AG09319 (cell line): Measurements from ENCODE around the gene ADIPOR1.
"Not testable (repeated sequence)": the region's sequence is repeated elsewhere in the genome, so short reads cannot be mapped to it uniquely, and the experiment has no call there.

Experiments
- DNase-seq: peaks from one replicate; pipeline ENCODE4 v3.0.0-alpha.2; 2010; ENCODE audit warnings: low read depth; ENCODE audit errors: extremely low read depth
- TF ChIP-seq, protein P1 (sequence below): IDR thresholded peaks from 2 replicates; pipeline ENCODE4 v1.5.1; 2011; ENCODE audit warnings: low read depth, mild to moderate bottlenecking, inconsistent platforms, low read length, moderate library complexity

The ADIPOR1 gene

DNA sequence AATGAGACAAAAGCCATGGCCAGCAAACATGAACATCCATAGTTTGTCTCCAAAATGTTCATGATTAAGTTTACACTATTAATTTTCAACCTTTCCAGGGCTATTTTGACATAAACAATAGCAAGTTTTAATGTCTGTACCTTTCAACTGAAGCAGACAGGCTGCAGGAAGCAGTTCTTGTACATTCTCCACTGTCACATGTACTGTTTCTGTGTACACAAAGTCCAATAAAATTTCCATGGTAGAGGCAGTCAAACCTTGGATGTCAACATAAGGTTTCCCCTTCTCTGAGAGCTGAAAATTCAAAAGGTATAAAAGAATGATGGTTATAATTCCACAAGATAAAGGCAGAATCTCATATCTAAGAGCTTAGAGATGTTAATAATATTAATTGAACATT is 38.5 kb downstream of the ADIPOR1 start:
- TF ChIP-seq, protein P1, sequence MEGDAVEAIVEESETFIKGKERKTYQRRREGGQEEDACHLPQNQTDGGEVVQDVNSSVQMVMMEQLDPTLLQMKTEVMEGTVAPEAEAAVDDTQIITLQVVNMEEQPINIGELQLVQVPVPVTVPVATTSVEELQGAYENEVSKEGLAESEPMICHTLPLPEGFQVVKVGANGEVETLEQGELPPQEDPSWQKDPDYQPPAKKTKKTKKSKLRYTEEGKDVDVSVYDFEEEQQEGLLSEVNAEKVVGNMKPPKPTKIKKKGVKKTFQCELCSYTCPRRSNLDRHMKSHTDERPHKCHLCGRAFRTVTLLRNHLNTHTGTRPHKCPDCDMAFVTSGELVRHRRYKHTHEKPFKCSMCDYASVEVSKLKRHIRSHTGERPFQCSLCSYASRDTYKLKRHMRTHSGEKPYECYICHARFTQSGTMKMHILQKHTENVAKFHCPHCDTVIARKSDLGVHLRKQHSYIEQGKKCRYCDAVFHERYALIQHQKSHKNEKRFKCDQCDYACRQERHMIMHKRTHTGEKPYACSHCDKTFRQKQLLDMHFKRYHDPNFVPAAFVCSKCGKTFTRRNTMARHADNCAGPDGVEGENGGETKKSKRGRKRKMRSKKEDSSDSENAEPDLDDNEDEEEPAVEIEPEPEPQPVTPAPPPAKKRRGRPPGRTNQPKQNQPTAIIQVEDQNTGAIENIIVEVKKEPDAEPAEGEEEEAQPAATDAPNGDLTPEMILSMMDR = no peak
- DNase-seq = no peak

DNA sequence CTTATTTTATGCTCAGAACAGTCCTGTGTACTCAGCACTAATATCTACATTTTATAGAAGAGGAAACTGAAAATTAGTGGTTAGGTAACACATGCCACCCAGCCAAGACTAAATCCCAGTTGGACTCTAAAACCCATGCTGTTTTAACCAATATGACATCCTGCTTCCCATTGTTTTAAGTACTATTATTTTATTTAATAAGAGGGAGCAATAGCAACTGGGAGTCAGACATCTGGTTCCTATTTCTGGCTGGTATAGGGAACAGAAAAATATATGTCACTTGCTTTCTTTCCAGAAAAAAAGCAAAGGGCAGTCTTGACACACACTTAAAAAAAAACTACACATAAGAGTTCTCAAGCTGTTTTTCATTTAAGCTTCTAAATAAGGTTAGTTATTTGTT is 43.0 kb downstream of the ADIPOR1 start:
- DNase-seq = no peak
- TF ChIP-seq, protein P1 = no peak

DNA sequence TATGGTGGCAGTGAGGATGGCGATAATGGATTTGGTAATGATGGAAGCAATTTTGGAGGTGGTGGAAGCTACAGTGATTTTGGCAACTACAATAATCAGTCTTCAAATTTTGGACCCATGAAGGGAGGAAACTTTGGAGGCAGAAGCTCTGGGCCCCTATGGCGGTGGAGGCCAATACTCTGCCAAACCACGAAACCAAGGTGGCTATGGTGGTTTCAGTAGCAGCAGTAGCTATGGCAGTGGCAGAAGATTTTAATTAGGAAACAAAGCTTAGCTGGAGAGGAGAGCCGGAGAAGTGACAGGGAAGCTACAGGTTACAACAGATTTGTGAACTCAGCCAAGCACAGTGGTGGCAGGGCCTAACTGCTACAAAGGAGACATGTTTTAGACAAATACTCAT is 45.6 kb downstream of the ADIPOR1 start:
- not testable (repeated sequence) for DNase-seq

DNA sequence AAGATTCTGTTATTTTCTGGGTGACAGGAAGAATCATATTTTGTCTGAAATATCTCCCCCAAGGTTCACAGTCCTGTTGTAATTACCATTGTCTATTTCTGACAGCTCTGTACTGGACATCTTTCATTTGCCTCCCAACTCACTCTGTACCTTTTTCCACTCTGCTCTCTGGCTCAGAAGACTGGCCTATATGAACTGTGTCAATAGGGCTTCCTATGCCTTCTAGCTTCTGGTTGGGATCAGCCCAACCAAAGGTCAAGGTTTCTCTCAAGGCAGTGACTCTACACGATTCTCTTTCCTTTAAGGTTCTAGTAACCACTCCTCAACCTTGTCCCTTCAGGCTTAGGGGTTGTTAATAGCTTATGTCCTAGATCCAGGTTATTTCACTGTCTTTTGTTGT is 48.6 kb downstream of the ADIPOR1 start:
- DNase-seq = no peak
- TF ChIP-seq, protein P1 = no peak

DNA sequence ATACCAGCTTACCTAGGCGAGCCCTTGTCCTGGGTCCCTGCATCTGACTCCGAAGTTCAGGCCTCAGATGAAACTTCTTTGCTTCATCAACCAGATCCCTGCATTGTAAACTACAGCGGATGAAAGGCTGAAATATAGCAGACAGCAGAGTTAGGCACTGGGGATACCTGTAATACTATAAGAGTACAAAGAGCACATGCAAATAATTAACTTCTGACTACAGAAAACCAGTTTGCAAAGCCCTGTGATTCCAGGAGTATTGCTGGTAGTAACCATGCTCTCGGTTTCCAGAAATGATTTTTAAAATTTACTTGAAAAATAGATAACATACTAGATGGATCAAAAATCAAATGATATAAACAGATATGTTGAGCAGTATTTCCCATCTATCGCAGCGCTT is 49.1 kb downstream of the ADIPOR1 start:
- TF ChIP-seq, protein P1 = no peak
- no peak for DNase-seq

DNA sequence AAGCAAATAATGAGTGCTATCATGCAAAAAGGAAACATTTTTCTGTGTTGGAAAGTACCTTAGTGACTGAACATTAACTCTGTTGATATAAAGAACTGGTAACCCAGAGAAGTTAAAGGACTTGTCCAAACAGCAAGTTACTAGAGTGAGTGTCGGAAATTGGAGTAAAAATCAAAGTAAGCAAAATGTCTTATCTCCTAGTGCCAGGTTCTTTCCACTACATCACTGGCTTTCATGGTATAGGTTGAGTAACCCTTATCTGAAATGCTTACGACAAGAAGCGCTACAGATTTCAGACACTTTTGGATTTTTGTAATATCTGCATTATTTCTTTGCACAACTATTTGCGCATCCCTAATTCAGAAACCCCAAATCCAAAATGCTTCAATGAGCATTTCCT is 52.8 kb downstream of the ADIPOR1 start:
- no peak for DNase-seq
- TF ChIP-seq, protein P1 = no peak

DNA sequence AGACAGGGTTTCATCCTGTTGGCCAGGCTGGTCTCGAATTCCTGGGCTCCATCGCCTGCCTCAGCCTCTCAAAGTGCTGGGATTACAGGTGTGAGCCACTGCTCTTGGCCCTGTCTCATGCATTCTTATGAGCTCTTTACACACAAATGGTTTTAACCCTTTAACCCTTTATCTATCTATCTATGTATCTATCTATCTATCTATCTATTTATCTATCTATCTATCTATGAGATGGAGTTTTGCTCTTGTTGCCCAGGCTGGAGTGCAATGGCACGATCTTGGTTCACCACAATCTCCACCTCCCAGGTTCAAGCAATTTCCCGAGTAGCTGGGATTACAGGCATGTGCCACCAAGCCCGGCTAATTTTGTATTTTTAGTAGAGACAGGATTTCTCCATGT is 54.3 kb downstream of the ADIPOR1 start:
- DNase-seq = not testable (repeated sequence)

DNA sequence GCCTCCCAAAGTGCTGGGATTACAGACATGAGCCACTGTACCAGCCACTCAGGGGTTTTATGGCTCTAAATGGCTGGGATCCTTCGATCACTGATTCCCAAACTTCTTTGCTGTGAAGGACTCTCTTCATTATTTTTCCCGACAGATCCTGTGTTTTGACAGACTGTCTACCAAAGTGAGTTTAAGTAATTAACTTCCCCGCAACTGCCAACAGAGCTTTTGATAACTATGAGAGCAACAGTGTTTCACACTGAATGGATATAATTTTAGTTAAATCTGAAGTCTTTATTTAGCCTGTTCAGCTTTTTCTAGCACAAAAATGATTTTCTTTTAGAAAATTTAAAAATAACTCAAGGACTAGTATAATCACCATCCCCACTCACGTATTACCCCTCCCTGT is 56.6 kb downstream of the ADIPOR1 start:
- DNase-seq = no peak
- TF ChIP-seq, protein P1 = no peak

DNA sequence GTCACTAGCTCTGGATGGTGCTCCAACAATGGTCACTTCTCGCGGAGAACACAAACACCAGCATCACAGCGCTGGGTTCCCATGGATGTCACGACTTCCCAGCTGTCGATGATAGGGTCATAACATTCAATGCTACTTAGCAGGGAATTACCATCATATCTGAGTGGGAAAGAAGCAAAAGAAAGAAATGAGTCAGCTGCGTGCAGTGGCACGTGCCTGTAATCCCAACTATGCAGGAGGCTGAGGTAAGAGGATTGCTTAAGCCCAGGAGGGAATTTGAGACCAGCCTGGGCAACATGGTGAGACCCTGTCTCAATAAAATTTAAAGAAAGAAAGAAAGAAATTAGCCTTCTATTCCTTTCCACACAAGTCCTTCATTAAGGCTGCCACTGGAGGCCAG is 65.6 kb downstream of the ADIPOR1 start:
- no peak for DNase-seq
- TF ChIP-seq, protein P1 = no peak
